SH-SY5Y (cell line): Measurements from ENCODE around the gene GAL3ST1.

ENCODE experiments used
- GATA2 ChIP-seq: IDR thresholded peaks from 2 replicates; pipeline ENCODE4 v1.6.1; 2011; ENCODE audit warnings: mild to moderate bottlenecking, low read depth, low read length
- GATA3 ChIP-seq: IDR thresholded peaks from 2 replicates; pipeline ENCODE4 v1.6.1; 2011; ENCODE audit warnings: low read depth, mild to moderate bottlenecking, low read length, moderate library complexity

Gene GAL3ST1

GRCh38 chr22:30561402-30562189 is 12.9 kb downstream of the GAL3ST1 start:
- TF ChIP-seq GATA2 = no peak
- no peak for TF ChIP-seq GATA3

- TF ChIP-seq GATA3 = no peak
- no peak for TF ChIP-seq GATA2
Measured at GRCh38 chr22:30559889-30560288, 14.6 kb downstream of the GAL3ST1 start.

GRCh38 chr22:30557243-30557642 is 17.2 kb downstream of the GAL3ST1 start:
- TF ChIP-seq GATA2 = no peak
- no peak for TF ChIP-seq GATA3

- TF ChIP-seq GATA2 = no peak
- no peak for TF ChIP-seq GATA3
Measured at GRCh38 chr22:30556388-30556787, 18.1 kb downstream of the GAL3ST1 start.

GRCh38 chr22:30555282-30556210 is 18.9 kb downstream of the GAL3ST1 start:
- TF ChIP-seq GATA2 (no peak), GATA3 (no peak)

- no peak for TF ChIP-seq GATA3
- no peak for TF ChIP-seq GATA2
Measured at GRCh38 chr22:30553971-30554370, 20.5 kb downstream of the GAL3ST1 start.

GRCh38 chr22:30552719-30553118 is 21.7 kb downstream of the GAL3ST1 start:
- TF ChIP-seq GATA3 = no peak

- TF ChIP-seq GATA2 (no peak), GATA3 (no peak)
Measured at GRCh38 chr22:30547188-30547587, 27.3 kb downstream of the GAL3ST1 start.

- TF ChIP-seq GATA2 (no peak), GATA3 (no peak)
Measured at GRCh38 chr22:30546616-30547015, 27.8 kb downstream of the GAL3ST1 start, which contains the start of gene SEC14L6. SEC14L6 (minus strand) TSS chr22:30546741; CDS start chr22:30546682, 59 bp downstream.

GRCh38 chr22:30542811-30543188 is 31.7 kb downstream of the GAL3ST1 start:
- TF ChIP-seq GATA2 = no peak
- no peak for TF ChIP-seq GATA3

- no peak for TF ChIP-seq GATA2
- no peak for TF ChIP-seq GATA3
Measured at GRCh38 chr22:30541961-30542810, 32.3 kb downstream of the GAL3ST1 start.

- TF ChIP-seq GATA3 (no peak), GATA2 (no peak)
Measured at GRCh38 chr22:30539368-30539767, 35.1 kb downstream of the GAL3ST1 start.

GRCh38 chr22:30538280-30538679 is 36.2 kb downstream of the GAL3ST1 start:
- no peak for TF ChIP-seq GATA2
- TF ChIP-seq GATA3 = no peak

GRCh38 chr22:30537083-30537731 is 37.3 kb downstream of the GAL3ST1 start:
- TF ChIP-seq GATA3 = no peak
- no peak for TF ChIP-seq GATA2
